Stimulated activated CD4-positive, alpha-beta T cell treated with anti-CD3 and anti-CD28 coated beads, TNF-alpha, amount 100 ng/mL, for 48 hours (primary cell): ENCODE results near the gene RPGR.
A peak's percentile ranks its signal among the peaks of the same experiment; 100 is the strongest.

Experiments
- DNase-seq, 3 donors: peaks; one replicate each; pipeline ENCODE4 v3.0.0-alpha.2; 2020; ENCODE audit warnings: low read depth in 3 of 3

Gene RPGR, protein sequence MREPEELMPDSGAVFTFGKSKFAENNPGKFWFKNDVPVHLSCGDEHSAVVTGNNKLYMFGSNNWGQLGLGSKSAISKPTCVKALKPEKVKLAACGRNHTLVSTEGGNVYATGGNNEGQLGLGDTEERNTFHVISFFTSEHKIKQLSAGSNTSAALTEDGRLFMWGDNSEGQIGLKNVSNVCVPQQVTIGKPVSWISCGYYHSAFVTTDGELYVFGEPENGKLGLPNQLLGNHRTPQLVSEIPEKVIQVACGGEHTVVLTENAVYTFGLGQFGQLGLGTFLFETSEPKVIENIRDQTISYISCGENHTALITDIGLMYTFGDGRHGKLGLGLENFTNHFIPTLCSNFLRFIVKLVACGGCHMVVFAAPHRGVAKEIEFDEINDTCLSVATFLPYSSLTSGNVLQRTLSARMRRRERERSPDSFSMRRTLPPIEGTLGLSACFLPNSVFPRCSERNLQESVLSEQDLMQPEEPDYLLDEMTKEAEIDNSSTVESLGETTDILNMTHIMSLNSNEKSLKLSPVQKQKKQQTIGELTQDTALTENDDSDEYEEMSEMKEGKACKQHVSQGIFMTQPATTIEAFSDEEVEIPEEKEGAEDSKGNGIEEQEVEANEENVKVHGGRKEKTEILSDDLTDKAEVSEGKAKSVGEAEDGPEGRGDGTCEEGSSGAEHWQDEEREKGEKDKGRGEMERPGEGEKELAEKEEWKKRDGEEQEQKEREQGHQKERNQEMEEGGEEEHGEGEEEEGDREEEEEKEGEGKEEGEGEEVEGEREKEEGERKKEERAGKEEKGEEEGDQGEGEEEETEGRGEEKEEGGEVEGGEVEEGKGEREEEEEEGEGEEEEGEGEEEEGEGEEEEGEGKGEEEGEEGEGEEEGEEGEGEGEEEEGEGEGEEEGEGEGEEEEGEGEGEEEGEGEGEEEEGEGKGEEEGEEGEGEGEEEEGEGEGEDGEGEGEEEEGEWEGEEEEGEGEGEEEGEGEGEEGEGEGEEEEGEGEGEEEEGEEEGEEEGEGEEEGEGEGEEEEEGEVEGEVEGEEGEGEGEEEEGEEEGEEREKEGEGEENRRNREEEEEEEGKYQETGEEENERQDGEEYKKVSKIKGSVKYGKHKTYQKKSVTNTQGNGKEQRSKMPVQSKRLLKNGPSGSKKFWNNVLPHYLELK

DNA sequence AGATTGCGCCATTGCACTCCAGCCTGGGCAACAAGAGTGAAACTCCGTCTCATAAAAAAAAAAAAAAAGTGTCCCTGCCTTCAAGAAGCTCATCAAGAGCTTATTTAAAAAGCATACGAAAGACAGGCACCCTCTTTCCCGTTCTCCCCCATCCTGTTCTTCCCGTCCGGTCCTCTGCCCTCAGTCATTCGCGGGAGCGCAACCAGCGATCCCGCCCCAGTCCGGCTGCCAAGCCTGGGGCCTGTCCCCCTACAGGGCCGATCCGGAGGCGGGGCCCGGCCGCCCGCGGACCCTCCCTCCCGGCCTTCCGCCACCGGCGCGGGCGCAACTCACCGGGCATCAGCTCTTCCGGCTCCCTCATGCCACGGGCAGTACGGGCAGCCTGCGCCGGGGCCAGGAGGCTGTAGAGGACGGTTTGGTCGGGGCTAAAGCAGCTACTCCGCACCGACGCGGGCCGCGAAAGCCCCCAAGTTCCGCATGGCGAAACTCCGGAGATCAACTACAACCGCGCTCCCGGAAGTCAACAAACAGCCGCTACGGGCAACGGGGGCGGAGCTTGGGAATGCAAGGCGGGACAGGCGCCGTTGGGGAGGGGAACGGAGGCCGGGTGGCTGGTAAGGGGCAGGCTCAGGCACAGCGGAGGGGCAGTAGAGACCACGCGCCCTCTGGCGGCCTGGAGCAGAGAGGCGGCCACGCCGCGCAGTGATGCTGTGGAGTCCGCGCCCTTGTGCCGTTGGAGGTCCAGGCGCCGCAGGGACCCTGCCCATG is at the start of gene RPGR:
TSS of gene RPGR (minus strand) at position 503 of the 768 bp plus-strand sequence. CDS start at position 361, 142 bp downstream.
- DNase-seq, result peak; percentile 82 to 86 (median 84)

DNA sequence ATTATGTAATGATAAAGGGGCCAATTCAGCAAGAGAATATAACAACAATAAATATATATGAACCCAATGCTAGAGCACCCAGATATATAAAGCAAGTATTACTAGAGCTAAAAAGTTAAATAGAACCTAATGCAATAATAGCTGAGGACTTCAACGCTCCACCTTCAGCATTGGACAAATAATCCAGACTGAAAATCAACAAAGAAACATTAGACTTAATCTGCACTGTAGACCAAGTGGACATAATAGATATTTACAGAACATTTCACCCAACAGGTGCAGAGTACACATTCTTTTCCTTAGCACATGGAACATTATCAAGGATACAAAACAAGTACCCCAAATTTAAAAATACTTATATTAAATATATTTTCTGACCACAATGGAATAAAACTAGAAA is 49.4 kb upstream of the RPGR start:
- DNase-seq, result no peak

DNA sequence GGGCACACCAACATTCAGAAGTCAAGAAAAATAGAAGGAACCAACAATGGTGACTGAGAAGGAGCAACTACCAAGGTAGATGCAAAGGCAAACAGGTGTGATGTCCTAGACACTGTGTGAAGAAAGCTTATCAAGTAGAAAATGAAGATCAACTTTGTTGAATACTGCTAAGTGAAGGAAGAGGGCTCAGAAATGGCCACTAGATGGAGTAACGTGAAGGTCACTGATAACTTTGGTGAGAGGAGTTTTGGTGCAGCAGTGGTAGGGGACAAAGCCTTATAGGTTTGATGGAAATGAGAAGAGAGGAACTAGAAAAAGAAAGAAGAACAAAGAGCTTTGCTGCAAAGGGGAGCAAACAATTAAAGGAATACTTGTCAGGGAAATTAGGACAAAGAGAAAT is 48.6 kb upstream of the RPGR start:
- DNase-seq, result no peak

DNA sequence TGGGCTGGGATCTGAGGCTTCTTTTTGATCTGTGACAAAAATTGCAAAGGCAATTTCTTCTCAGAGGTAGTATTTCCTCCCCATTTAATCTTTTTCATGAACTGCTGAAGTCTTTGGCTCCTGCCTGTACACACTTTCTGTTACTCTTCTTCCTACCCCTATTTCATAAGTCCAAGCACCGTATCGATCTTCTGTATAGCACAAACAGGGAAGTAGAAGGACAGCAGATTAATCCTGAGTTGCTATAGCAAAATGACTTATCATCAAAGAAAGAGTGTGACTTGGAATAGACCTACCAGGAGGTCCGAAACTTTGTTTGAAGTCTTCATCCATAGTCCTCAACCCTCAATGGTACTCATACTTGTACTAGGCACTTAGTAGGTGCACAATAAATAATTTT is 47.1 kb upstream of the RPGR start:
- DNase-seq, result no peak

DNA sequence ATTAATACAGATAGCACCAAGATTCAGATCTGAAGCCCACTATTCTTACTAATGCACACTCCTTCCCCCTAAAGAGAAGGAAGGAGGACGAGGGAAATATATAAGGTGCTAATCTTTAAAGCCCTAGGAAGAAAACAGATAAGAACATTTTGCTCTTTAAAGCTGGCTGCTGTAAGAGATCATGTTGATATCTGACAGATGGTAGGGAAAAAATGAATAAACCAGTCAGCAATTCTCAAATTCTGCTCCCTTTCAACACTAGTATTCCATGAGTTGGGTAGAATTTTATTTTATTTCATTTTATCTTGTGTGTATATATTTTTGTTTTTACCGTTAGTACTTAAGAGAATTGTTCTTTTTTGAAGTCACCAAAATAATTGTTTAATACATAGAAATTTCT is 44.3 kb upstream of the RPGR start:
- no peak for DNase-seq

DNA sequence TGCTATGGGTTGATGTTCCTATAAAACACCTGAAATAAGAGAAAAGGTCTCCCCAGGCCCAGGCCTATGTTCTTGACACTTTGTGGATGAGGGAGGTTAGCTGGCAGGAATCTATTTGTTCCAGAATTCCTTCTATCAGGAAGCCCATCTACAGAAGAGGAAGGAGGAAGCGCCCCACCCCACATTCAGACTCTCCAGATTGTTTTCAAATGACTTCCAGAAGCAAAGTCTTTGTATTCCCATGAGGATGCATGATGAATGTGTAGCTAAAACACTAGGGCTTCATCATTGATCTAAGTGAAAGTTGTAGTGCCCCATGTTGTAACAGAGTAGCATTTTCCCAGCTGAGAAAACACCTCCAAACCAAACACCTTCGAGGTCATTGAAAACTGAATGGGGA is 41.5 kb upstream of the RPGR start:
- no peak for DNase-seq

DNA sequence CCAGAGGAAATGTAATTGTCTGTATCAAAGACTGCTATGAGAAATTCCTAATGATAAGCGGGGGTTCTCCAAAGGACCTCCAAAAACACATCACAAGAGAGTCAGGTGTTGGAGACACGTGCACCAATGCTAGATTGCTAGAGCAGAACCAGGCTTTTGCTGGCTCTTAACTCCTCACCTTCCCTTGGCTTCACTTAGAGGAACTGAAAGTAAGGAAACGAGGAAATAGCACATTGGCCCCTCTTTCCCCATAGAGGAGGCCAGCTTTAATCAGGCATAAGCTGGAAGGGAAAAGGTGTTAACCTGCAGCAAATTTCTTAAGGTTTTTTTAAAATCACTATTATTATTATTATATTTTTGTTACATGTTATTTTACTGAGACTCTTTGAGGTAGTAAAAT is 38.6 kb upstream of the RPGR start:
- no peak for DNase-seq

DNA sequence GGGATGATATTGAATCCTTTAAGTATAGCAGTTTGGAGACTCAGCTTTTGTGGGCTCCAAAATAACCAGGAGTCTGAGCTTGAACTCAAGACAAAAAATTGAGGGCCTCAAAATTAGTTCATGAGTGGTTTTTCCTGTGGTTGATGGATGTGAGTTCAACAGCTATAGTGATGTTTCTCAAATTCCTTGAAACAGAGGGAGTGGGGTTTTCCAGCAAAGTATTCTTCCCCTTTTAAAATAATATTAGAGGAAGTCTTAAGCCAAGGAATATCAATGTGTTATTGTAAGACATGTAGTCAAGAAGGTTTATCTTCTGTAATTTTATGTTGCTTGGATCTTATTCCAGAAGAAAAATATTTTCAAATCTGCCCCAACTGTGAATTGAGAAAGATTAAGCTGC is 35.7 kb upstream of the RPGR start:
- DNase-seq, result no peak

DNA sequence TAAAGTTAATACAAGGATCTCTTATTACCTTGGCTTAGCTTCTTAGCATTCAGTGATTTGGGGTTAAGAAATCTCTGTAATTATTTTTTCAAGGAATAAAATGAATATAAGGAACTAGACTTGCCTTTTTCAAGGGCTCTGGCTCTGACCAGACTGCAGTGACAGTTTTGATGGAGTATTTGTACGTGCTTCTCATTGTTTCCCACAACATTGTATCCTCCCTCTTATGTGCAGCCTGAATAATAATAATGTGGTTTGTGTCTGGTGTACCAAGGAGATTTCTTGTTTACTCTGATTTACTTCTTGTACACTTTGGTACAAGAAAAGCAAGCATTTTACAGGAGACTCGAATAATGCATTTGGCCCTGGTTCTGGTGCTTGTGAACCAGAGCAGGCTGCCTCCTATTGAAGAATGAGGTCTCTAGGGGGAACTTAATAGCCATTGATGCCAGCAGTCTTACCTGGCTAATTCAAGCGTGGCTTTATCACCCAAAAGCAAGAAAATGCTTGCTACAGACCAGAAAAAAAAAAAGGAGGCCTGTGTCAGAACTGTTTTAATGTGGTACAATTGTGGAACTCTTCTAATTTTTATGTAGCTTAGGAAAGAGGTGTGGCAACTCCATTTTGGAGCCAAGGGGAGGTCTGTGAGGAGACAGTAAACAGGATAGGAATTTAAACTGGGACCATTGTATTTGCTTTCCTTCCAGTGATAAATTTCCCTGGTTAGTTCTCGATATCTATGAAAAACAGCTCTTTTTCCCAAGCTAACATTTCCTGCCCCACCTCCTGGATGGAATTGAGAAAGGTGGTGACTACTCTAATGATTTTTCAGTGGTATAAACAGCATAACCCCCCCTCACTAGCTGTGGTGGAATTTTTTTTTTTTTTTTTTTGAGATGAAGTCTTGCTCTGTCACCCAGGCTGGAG is 30.7 kb upstream of the RPGR start:
- no peak for DNase-seq

DNA sequence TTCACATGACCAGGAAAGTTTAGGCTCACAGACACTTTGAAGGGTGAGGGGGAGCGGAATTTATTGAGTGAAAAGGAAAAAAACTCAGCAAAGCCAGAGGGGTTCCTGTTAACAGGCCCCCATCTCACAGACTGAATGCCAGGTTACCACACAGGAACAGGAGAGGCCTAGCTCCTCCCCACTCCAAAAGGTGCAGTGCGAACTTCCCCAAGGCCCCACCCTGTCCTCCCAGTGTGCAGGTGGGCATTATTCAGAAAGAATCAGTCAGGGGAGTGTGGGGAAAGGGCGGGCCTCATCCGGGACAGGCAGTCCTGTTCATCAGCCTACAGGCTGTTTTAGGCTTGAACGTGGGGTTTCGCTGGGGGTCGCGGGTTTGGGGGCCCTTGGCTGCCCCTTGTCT is 29.1 kb upstream of the RPGR start:
- no peak for DNase-seq

DNA sequence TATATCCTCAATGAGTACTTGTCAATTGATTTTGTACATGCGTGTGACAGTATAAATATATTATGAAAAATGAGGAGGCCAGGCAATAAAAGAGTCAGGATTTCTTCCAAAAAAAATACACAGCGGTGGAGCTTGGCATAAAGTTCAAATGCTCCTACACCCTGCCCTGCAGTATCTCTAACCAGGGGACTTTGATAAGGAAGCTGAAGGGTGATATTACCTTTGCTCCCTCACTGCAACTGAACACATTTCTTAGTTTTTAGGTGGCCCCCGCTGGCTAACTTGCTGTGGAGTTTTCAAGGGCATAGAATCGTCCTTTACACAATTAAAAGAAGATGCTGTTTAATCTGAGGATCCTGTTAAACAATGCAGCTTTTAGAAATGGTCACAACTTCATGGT is 25.1 kb upstream of the RPGR start, which contains the start of gene OTC:
TSS of gene OTC (plus strand) at position 243 of the 400 bp plus-strand sequence. CDS start at position 336, 93 bp downstream.
- no peak for DNase-seq

DNA sequence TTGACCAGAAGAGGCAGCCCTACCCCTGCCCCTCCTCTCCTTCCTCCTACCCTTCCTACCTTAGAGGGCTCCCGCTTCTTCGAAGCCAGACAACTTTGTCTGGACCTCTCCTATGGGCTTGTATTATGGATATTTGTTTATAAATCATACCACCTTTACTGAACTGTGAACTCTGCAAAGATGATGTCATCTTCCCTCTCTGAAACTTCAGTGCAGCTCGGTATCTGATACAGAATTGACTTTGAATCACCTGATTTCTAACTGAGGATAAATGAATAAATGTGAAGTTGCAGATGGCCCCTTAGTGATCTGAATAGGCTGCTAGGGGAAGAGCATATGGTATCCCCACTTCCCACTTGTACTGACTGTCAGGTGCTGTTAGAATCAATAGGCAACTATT is 24.0 kb upstream of the RPGR start:
- DNase-seq, result no peak

DNA sequence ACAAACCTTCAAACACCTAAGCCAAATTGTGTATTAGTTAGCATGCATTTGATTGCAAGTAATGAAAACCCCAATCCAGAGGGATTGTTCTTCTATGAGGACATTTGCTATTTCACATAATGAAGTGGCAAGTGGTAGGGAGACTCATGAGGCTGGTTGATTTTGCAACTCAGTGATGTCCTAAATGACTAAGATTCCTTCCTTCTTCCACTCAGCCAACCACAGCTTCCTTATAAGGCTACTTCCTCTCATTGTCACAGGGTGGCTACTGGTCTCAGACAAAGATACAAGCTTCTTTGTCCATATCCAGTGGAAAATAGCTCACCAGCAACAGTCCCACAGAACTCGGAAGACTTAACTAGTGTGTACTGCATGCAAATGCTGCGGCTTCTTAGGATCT is 19.8 kb upstream of the RPGR start:
- no peak for DNase-seq

DNA sequence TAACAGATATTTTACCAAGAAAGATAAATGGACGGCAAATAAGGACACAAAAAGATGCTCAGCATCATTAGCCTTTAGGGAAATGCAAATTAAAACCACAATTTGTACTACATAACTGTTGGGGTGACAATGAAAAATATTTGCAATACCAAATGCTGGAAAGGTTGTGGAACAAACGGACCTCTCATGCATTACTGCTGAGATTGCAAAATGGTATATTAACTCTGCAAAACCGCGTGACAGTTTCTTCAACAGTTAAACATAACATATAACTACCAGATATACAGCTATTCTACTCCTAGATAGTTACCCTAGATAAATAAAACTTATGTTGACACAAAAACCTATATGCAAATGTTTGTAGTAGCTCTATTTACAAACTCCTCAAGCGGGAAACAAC is 18.8 kb upstream of the RPGR start:
- no peak for DNase-seq

DNA sequence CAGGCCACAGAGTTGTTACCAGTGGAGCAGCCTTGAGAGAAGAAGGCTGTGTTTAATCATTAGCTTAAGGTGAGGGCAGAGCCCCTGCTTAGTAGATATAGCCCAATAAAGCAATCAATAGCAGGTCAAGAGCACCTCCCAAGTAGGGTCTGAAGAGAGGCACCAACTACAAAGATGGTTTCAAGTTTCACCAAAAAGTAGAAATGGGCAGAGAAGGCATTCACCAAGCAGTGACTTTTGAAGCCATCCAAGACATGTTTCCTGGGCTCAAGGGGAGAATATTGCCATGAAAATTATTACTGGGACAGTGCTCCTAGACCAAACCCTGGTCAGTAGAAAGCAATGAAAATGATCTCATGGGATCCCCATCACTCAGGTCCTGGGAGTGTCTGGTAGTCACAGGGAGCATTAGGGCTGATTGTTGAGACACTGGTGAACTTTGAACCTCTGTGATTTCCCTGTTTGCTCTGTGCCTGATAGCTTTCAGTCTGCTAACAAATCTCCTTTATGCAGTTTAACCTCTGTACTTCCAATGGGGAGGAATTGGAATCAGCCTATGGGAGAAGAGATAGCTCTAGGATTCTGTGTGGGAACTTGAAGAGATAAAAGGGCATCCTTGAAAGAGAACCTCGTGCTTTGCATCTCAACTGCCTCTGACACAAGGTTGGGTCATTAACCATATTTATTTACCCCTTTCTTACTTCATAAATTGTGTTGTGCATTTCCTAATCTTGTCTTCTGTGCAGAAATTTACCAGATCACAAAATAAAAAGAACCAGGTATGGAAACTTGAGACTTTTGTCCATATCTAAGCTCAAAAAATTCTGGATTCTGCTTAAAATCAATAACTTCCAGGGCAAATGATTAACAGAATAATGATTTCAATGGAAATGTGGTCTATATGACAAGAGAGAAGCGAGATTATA is 15.8 kb upstream of the RPGR start:
- no peak for DNase-seq

DNA sequence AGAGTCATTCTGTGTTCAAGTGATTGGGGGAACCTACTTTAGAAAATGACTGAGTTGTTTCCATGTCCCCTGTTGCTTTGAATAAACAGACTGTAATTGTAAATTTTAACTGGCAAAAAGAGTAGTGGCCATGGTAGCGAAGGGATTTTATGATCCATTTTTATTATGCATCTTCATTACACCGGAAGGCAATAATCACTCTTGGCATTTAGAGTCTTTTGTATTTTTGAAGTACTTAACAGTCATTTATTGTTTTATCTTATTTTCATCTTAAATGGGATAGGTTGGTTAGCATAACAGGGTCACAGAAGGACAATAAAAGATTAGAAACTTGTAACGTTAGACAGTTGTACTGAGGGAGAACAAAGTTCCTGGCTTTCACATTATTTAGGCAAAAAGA is 14.1 kb upstream of the RPGR start:
- DNase-seq, result no peak

DNA sequence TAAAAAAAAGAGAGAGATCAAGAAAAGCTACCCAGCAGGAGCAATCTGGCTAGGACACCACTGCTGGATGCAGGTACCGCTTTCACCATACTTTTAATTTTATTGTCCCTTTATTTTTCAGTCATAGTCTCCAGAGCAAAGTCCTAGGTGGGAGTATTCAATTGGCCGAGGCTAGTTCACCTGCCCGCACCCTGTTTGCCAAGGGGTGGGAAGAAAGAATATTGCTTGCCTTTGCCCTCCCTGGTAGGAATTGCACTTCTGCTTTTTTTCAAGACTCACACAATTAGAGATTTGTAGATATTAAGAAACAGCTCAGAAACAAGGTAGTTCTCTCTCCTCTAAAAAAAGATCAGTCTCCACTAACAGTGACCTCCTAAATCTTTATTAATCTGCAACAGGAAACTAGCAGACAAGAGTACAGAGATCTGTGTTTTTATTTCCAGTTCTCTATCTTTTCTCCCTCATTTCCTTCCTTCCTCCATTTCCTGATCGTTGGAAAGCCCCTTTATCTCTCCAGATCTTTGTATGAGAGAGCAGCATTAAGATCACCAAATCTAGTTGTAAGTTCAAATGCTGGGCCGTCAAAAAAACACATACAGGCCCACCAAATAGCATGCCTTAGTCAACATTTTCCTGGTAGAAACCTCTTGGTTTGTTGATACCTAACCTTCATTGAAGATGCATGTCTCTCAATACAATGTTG is 9.4 kb upstream of the RPGR start:
- no peak for DNase-seq

DNA sequence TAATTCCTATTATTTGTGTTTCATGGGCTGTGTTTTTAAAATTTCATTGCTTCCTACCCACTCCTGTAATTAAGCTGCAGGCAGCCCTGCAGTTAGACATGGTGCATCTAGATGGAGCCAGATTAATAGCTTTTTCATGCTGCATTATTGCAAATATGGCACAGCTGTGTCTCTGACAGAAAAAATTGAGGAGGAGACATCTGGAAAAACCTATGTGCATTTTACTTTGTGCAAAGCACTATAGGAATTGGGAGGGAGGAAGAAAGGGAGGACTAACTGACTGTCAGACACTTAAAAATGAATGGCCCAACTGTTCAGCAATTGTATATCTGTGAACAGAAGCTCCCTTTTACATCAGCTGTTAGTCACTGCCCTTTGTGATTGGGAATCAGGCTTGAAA is 8.1 kb upstream of the RPGR start:
- no peak for DNase-seq

DNA sequence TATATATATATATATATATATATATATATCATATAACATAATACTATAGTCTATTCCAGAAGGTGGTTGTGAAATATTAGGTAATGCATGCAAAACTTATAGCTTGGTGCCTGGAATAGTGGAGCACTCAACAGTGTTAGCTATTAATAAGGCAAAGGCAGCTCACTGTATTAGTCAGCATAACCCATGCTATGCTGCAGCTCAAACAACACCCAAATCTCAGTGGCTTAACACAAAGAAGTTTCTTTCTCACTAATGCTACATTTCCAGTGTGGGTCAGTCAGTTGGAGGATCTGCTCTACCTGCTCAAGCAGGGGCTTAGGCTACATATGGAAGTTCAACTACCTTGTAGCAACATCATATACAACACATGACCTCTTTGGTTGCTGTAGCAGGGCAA is 5.2 kb upstream of the RPGR start:
- DNase-seq, result no peak
